Activated CD8-positive, alpha-beta memory T cell treated with anti-CD3 and anti-CD28 coated beads for 36 hours (primary cell): ENCODE measurements around the gene ATL2. TPM values are rescaled to one million over a fixed set of nuclear protein-coding genes. Genes with fewer than 3 reads are reported as not detected.
"Not testable (repeated sequence)": the region's sequence is repeated elsewhere in the genome, so short reads cannot be mapped to it uniquely, and the experiment has no call there.

Experiments
- CTCF ChIA-PET: fragments of 350-600 bp; sonication (Branson Sonifier 250); formaldehyde crosslinking; loops from one replicate; lab custom pipeline; 2021; ENCODE audit warnings: antibody characterized with exemption; lab: Charles Lee
- POLR2A ChIA-PET: fragments of 350-600 bp; sonication (Branson Sonifier 250); formaldehyde crosslinking; loops from one replicate; lab custom pipeline; 2021; ENCODE audit warnings: antibody characterized with exemption; lab: Charles Lee
- total RNA-seq, 2 experiments: library from RNA; stranded (reverse); gene quantifications; one replicate each; pipeline ENCODE4 v1.2.3, GENCODE V29; 2021

ATL2 gene
- total RNA-seq, 2 experiments from 2014 or later = 64.5 to 65.8 TPM

GRCh38 chr2:38398739-38399138, 21.7 kb upstream of the ATL2 start:
- CTCF ChIA-PET = no interaction called here
- POLR2A ChIA-PET = interaction anchor here (0.6 kb wide), 1 partner anchor 38 kb away, joined by 5 read pairs; no protein-coding TSS in a partner anchor

- POLR2A ChIA-PET = no interaction called here
- CTCF ChIA-PET = no interaction called here
Observed at GRCh38 chr2:38394903-38395341, 17.8 kb upstream of the ATL2 start.

- ChIA-PET CTCF (interaction anchor here (0.7 kb wide), 1 partner anchor 1456 kb away, joined by 3 read pairs; no protein-coding TSS in a partner anchor), POLR2A (interaction anchor here (0.7 kb wide), 1 partner anchor 146 kb away, joined by 5 read pairs; no protein-coding TSS in a partner anchor)
Observed at GRCh38 chr2:38394041-38394440, 17.0 kb upstream of the ATL2 start.

GRCh38 chr2:38390947-38391346, 13.9 kb upstream of the ATL2 start:
- ChIA-PET CTCF (no interaction called here), POLR2A (interaction anchor here (0.7 kb wide), 1 partner anchor 1242 kb away, joined by 3 read pairs; no protein-coding TSS in a partner anchor)

- ChIA-PET CTCF (interaction anchor here (0.6 to 1.8 kb wide), 2 partner anchors 11 to 201 kb away, joined by 4 to 6 read pairs; partner anchors contain the start of gene ATL2), POLR2A (interaction anchor here (0.7 kb wide), 1 partner anchor 71 kb away, joined by 12 read pairs; no protein-coding TSS in a partner anchor)
Observed at GRCh38 chr2:38387887-38388286, 10.8 kb upstream of the ATL2 start.

GRCh38 chr2:38386821-38387220, 9.7 kb upstream of the ATL2 start:
- POLR2A ChIA-PET = no interaction called here
- CTCF ChIA-PET = no interaction called here

GRCh38 chr2:38386377-38386776, 9.3 kb upstream of the ATL2 start:
- ChIA-PET CTCF (no interaction called here), POLR2A (no interaction called here)

GRCh38 chr2:38384338-38384737, 7.3 kb upstream of the ATL2 start:
- CTCF ChIA-PET = interaction anchor here (1.4 kb wide), 1 partner anchor 68 kb away, joined by 4 read pairs; no protein-coding TSS in a partner anchor

GRCh38 chr2:38383741-38384140, 6.7 kb upstream of the ATL2 start:
- CTCF ChIA-PET = interaction anchor here (1.4 kb wide), 1 partner anchor 68 kb away, joined by 4 read pairs; no protein-coding TSS in a partner anchor

More at GRCh38 chr2:38384338-38384737, 7.3 kb upstream of the ATL2 start:
- POLR2A ChIA-PET = no interaction called here

GRCh38 chr2:38381381-38382143, 4.5 kb upstream of the ATL2 start:
- CTCF ChIA-PET = interaction anchor here (0.6 kb wide), 1 partner anchor 89 kb away, joined by 4 read pairs; no protein-coding TSS in a partner anchor
- POLR2A ChIA-PET = no interaction called here

More at GRCh38 chr2:38383741-38384140, 6.7 kb upstream of the ATL2 start:
- POLR2A ChIA-PET = not testable (repeated sequence)

- POLR2A ChIA-PET = no interaction called here
- CTCF ChIA-PET = interaction anchor here (0.5 to 0.9 kb wide), 3 partner anchors 10 to 53 kb away, joined by 3 to 4 read pairs (median 4); no protein-coding TSS in a partner anchor
Observed at GRCh38 chr2:38380397-38381130, 3.5 kb upstream of the ATL2 start.

GRCh38 chr2:38376346-38377049, 575 bp downstream of the ATL2 start:
- POLR2A ChIA-PET = interaction anchor here (0.7 to 1.8 kb wide), 3 partner anchors 60 to 378 kb away, joined by 3 to 9 read pairs (median 3); partner anchors contain the start of gene SRSF7
- CTCF ChIA-PET = interaction anchor here (1.0 to 2.3 kb wide), 10 partner anchors 10 to 371 kb away, joined by 3 to 9 read pairs (median 4); no protein-coding TSS in a partner anchor

- CTCF ChIA-PET = interaction anchor here (1.0 to 2.3 kb wide), 10 partner anchors 9 to 372 kb away, joined by 3 to 9 read pairs (median 4); no protein-coding TSS in a partner anchor
Observed at GRCh38 chr2:38375696-38376345, 1.3 kb downstream of the ATL2 start.

GRCh38 chr2:38374984-38375383, 2.1 kb downstream of the ATL2 start:
- ChIA-PET CTCF (interaction anchor here (0.6 to 1.7 kb wide), 4 partner anchors 22 to 59 kb away, joined by 3 to 9 read pairs (median 3); no protein-coding TSS in a partner anchor), POLR2A (no interaction called here)

More at GRCh38 chr2:38375696-38376345, 1.3 kb downstream of the ATL2 start:
- POLR2A ChIA-PET = interaction anchor here (0.7 to 1.8 kb wide), 3 partner anchors 59 to 379 kb away, joined by 3 to 9 read pairs (median 3); partner anchors contain the start of gene SRSF7

- ChIA-PET CTCF (no interaction called here), POLR2A (no interaction called here)
Observed at GRCh38 chr2:38371235-38371634, 5.8 kb downstream of the ATL2 start.

- ChIA-PET POLR2A (no interaction called here), CTCF (interaction anchor here (0.7 kb wide), 1 partner anchor 10 kb away, joined by 3 read pairs; no protein-coding TSS in a partner anchor)
Observed at GRCh38 chr2:38370664-38371063, 6.4 kb downstream of the ATL2 start.

- POLR2A ChIA-PET = no interaction called here
- CTCF ChIA-PET = no interaction called here
Observed at GRCh38 chr2:38362232-38362631, 14.8 kb downstream of the ATL2 start.

GRCh38 chr2:38360177-38360576, 16.9 kb downstream of the ATL2 start:
- CTCF ChIA-PET = interaction anchor here (0.6 kb wide), 1 partner anchor 134 kb away, joined by 4 read pairs; no protein-coding TSS in a partner anchor
- POLR2A ChIA-PET = interaction anchor here (0.6 to 0.7 kb wide), 3 partner anchors 101 to 736 kb away, joined by 4 to 7 read pairs (median 4); no protein-coding TSS in a partner anchor
